ENCODE results near the gene RBMS3. TPM values are rescaled to one million over a fixed set of nuclear protein-coding genes. Genes with fewer than 3 reads are reported as not detected.

The RBMS3 gene
- total RNA-seq, 1 experiment from 2014 or later: 0.42 TPM

DNA sequence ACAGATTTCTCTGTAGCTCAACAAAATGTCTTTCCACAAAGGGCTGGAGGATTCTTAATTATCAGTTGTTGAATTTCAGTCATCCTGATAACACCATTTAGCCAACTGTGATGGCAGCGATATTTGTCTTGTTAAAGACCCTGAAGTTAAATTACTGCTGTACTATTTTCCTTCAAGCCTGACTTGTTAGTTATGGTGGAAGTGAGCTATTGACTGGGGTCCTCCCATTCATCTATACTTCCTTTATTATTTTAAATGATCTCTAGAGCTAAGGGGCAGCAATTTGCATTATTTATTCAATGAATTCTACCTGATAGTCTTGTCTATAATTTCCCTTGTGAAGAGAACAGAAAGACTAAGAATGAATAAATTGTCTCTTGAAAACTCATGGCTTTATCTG lies 64.1 kb downstream of the RBMS3 start (continued):
- TF ChIP-seq, protein P1, sequence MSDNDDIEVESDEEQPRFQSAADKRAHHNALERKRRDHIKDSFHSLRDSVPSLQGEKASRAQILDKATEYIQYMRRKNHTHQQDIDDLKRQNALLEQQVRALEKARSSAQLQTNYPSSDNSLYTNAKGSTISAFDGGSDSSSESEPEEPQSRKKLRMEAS (IDR thresholded peaks at IDR 0.05): no peak
- TF ChIP-seq SP1 (IDR thresholded peaks at IDR 0.05; ENCODE audit: low read depth): no peak
- no peak for TF ChIP-seq CTCF (IDR thresholded peaks at IDR 0.05 in 2 of 3, conservative IDR thresholded peaks at IDR 0.05 in 1 of 3; ENCODE audit: borderline replicate concordance in 1 of 3, insufficient read depth in 1 of 3, low read depth in 2 of 3, low read length in 2 of 3)

DNA sequence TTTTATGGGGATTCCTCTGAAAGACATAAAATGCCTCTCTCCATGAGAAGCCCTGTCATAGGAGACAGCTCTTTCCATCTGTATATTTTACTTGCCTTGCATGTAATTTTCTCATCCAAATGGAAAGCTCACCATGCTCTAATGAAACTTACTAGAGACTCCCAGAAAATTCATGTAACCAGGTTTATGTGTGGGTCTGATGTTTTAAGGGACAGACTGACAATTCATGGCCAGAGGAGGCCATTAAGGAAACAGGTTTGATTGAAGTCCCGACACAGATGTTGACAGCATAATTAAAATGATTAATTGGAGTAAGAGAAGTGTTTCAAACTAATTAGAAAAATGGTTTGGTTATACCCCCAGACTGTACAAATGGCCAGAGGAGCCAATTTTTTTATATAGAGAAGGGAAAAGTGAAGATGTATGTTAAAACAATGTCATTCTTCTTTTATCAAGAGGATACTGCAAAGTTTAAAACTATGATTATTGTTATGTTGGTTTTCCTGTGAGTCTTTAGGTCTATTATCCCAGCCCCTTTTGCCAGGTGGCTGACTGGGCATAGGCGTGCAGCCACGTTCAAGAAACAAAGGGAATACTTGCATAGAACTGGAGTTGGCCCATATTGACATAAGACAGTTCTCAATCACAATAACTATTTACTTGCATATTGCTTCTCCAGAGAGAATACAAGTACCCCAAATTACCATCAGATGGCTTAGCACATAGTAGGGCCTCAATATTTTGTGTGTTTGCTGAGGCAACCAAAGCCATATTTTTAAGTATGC lies 64.8 kb downstream of the RBMS3 start:
- ATAC-seq: no peak
- H3K4me2 ChIP-seq (ENCODE audit: low read length): no peak overlapping the region
- no peaks in the 10 kb centered on the region for H3K79me2 ChIP-seq (ENCODE audit: insufficient read depth, low read length)

More for the DNA sequence above, 64.8 kb downstream of the RBMS3 start:
- H3K27ac ChIP-seq (ENCODE audit: low read depth, low read length): no peak overlapping the region
- no peaks in the 10 kb centered on the region for H3K9me2 ChIP-seq (ENCODE audit: insufficient read depth)
- CTCF ChIA-PET: no interaction called here
- RAD21 ChIA-PET (ENCODE audit: low non-redundant PET in 1 of 2, low total read pairs in 2 of 2, uncharacterized antibody in 2 of 2, unreplicated experiment in 2 of 2): no interaction called here
- no peak overlapping the region for H3K9ac ChIP-seq (ENCODE audit: low read length)
- H3K4me3 ChIP-seq (replicated peaks in 1 of 2; ENCODE audit: low read depth in 1 of 2, low read length in 2 of 2): no peak overlapping the region
- no peaks in the 10 kb centered on the region for H3K9me3 ChIP-seq (ENCODE audit: control insufficient read depth in 1 of 2, insufficient read depth in 1 of 2, low read depth in 1 of 2, low read length in 2 of 2)
- POLR2A ChIA-PET: no interaction called here
- DNase-seq (ENCODE audit: low read depth, low spot score): no peak
- no peaks in the 10 kb centered on the region for H3K4me1 ChIP-seq (ENCODE audit: control insufficient read depth in 1 of 2, insufficient read depth in 2 of 2, low read length in 2 of 2)
- TF ChIP-seq YY1 (IDR thresholded peaks at IDR 0.05; ENCODE audit: extremely low read depth, insufficient replicate concordance, low read depth, low read length) (no peak), ZNF274 (IDR thresholded peaks at IDR 0.05; ENCODE audit: low read depth, low read length) (no peak)
- TF ChIP-seq, protein P1 (IDR thresholded peaks at IDR 0.05): no peak
- no peak overlapping the region for H2AFZ ChIP-seq (ENCODE audit: low read depth, low read length, poor library complexity, severe bottlenecking)
- no TSS peak for BruUV-seq (replicated peaks)
- intact Hi-C loops (cut with micrococcal nuclease): no loop called here
- no peaks in the 10 kb centered on the region for H3K36me3 ChIP-seq (ENCODE audit: control insufficient read depth in 1 of 2, insufficient read depth in 2 of 2, low read length in 2 of 2)
- H3K27me3 ChIP-seq (ENCODE audit: insufficient read depth, low read length): no peaks in the 10 kb centered on the region
- no peaks in the 10 kb centered on the region for H4K20me1 ChIP-seq (ENCODE audit: insufficient read depth)

Measured in HCT116 (cell line).